Calu3 (cell line): ENCODE data around the gene HS3ST3A1. TPM values are rescaled to one million over a fixed set of nuclear protein-coding genes. Genes with fewer than 3 reads are reported as not detected.
A peak's percentile ranks its signal among the peaks of the same experiment; 100 is the strongest.

Experiments
- Bru-seq: library from RNA; stranded (reverse); fragments of 400-500 nt; gene quantifications from one replicate; lab custom pipeline; 2021; lab: Mats Ljungman, UMichigan
- BruChase-seq, 2 experiments: library from RNA; stranded (reverse); fragments of 400-500 nt; gene quantifications; one replicate each; lab custom pipeline; 2021; lab: Mats Ljungman, UMichigan
- BruUV-seq: library from RNA; stranded (reverse); fragments of 400-500 nt; replicated peaks from 2 replicates; lab custom pipeline; 2021; lab: Mats Ljungman, UMichigan
- CTCF ChIA-PET: fragments of 300-600 bp; sonication (Branson Sonifier 250); formaldehyde crosslinking; loops from one replicate; lab custom pipeline; 2022; ENCODE audit warnings: antibody characterized with exemption; lab: Charles Lee
- DNase-seq: peaks from one replicate; pipeline ENCODE4 v3.0.0; 2022
- H3K27ac Mint-ChIP-seq: one replicate; pipeline ENCODE4 v1.8.0; 2022; ENCODE audit warnings: mixed read lengths; ENCODE audit not compliant: unreplicated experiment
- H3K27me3 Mint-ChIP-seq: one replicate; pipeline ENCODE4 v1.8.0; 2022; ENCODE audit warnings: mixed read lengths; ENCODE audit not compliant: unreplicated experiment
- H3K36me3 Mint-ChIP-seq: one replicate; pipeline ENCODE4 v1.8.0; 2022; ENCODE audit warnings: mild to moderate bottlenecking, moderate library complexity, mixed read lengths; ENCODE audit not compliant: insufficient read depth, unreplicated experiment
- H3K4me1 Mint-ChIP-seq: one replicate; pipeline ENCODE4 v1.8.0; 2022; ENCODE audit warnings: mild to moderate bottlenecking, low read depth, mixed read lengths; ENCODE audit not compliant: unreplicated experiment
- H3K4me3 Mint-ChIP-seq: one replicate; pipeline ENCODE4 v1.8.0; 2022; ENCODE audit warnings: mild to moderate bottlenecking, low read depth, moderate library complexity, mixed read lengths; ENCODE audit not compliant: unreplicated experiment
- H3K9me3 Mint-ChIP-seq: one replicate; pipeline ENCODE4 v1.8.0; 2022; ENCODE audit warnings: low read depth, mixed read lengths; ENCODE audit not compliant: unreplicated experiment
- CTCF ChIP-seq: fragments of 200-600 bp; IDR thresholded peaks from one replicate; pipeline ENCODE4 v1.8.0; 2022; ENCODE audit warnings: antibody characterized with exemption; ENCODE audit not compliant: unreplicated experiment
- intact Hi-C: fragments of 100-400 bp; cut with micrococcal nuclease; formaldehyde crosslinking; loops from one replicate; pipeline ENCODE4 v1.10.0; 2022; ENCODE audit not compliant: unreplicated experiment
- long read RNA-seq: library from polyadenylated mRNA; stranded (forward); transcript quantifications from one replicate; pipeline ENCODE4 v2.0.0, GENCODE V29; 2022
- total RNA-seq: library from RNA; stranded (reverse); gene quantifications from 2 replicates; pipeline ENCODE4 v1.2.3, GENCODE V29; 2022

HS3ST3A1 gene
- total RNA-seq (0.61 TPM in 1 of 2 replicates, not detected in the other), Bru-seq, nascent RNA (percentile 11 among the genes with signal in this experiment), BruChase-seq, experiment 1, labeled RNA remaining after a 6-hour chase (percentile 2 among the genes with signal in this experiment), BruChase-seq, experiment 2, labeled RNA remaining after a 2-hour chase (not detected)
- long read RNA-seq, result 0 reads

GRCh38 chr17:13601776-13602551 lies at the start of gene HS3ST3A1:
TSS of gene HS3ST3A1 (minus strand) at chr17:13601929. CDS start at chr17:13601129, 800 bp downstream.
- Mint-ChIP-seq H3K9me3 (peaks cover 8% of the 10 kb centered on the region), H3K4me1 (no peaks in the 10 kb centered on the region), H3K4me3 (peak within 1 kb of the TSS; percentile 54), H3K27me3 (peaks cover 16% of the 10 kb centered on the region), H3K27ac (no peak within 1 kb of the TSS), H3K36me3 (peaks cover 5% of the 10 kb centered on the region)
- peak; percentile 7 for DNase-seq
- no peak for TF ChIP-seq CTCF
- CTCF ChIA-PET, result interaction anchor here (0.7 kb wide), 1 partner anchor 8 kb away, joined by 3 read pairs; no protein-coding TSS in a partner anchor
- BruUV-seq, result no TSS peak
- intact Hi-C loops, result no loop called here

- BruUV-seq, result no TSS peak
- no peak overlapping the region for H3K4me3 Mint-ChIP-seq
- no peaks in the 10 kb centered on the region for H3K36me3 Mint-ChIP-seq
- no peak overlapping the region for H3K27ac Mint-ChIP-seq
- no peak for DNase-seq
- no peaks in the 10 kb centered on the region for H3K27me3 Mint-ChIP-seq
- intact Hi-C loops, result no loop called here
- no peak for TF ChIP-seq CTCF
- H3K4me1 Mint-ChIP-seq, result no peaks in the 10 kb centered on the region
- CTCF ChIA-PET, result no interaction called here
- peaks cover 7% of the 10 kb centered on the region for H3K9me3 Mint-ChIP-seq
Observed at GRCh38 chr17:13650096-13650675, 48.5 kb upstream of the HS3ST3A1 start.

GRCh38 chr17:13647543-13648021 lies 45.9 kb upstream of the HS3ST3A1 start:
- Mint-ChIP-seq H3K4me1 (no peaks in the 10 kb centered on the region), H3K27me3 (no peaks in the 10 kb centered on the region), H3K9me3 (peaks cover 4% of the 10 kb centered on the region), H3K27ac (no peak overlapping the region), H3K4me3 (no peak overlapping the region), H3K36me3 (no peaks in the 10 kb centered on the region)
- no peak for DNase-seq
- BruUV-seq, result no TSS peak
- intact Hi-C loops, result no loop called here
- no peak for TF ChIP-seq CTCF
- CTCF ChIA-PET, result no interaction called here

- Mint-ChIP-seq H3K36me3 (no peaks in the 10 kb centered on the region), H3K4me1 (no peaks in the 10 kb centered on the region), H3K9me3 (peaks cover 4% of the 10 kb centered on the region), H3K4me3 (no peak overlapping the region), H3K27ac (no peak overlapping the region), H3K27me3 (no peaks in the 10 kb centered on the region)
- intact Hi-C loops, result no loop called here
- BruUV-seq, result no TSS peak
- TF ChIP-seq CTCF, result no peak
- no peak for DNase-seq
- CTCF ChIA-PET, result no interaction called here
Observed at GRCh38 chr17:13646969-13647542, 45.3 kb upstream of the HS3ST3A1 start.
